A673 (cell line): ENCODE results near the gene IFITM1. TPM values are rescaled to one million over a fixed set of nuclear protein-coding genes. Genes with fewer than 3 reads are reported as not detected.

Experiments used
- BruUV-seq: library from RNA; stranded (reverse); fragments of 400-500 nt; replicated peaks from 2 replicates; lab custom pipeline; 2021; lab: Mats Ljungman, UMichigan
- CTCF ChIA-PET: fragments of 300-600 bp; sonication (Branson Sonifier 250); formaldehyde crosslinking; loops from one replicate; lab custom pipeline; 2022; ENCODE audit warnings: antibody characterized with exemption; lab: Charles Lee
- POLR2A ChIA-PET: fragments of 300-600 bp; sonication (Branson Sonifier 250); formaldehyde crosslinking; loops from one replicate; lab custom pipeline; 2022; ENCODE audit warnings: antibody characterized with exemption; ENCODE audit not compliant: low non-redundant PET; lab: Charles Lee
- DNase-seq: peaks from one replicate; pipeline ENCODE4 v3.0.0-alpha.2; 2015; ENCODE audit warnings: low spot score
- H3K27ac ChIP-seq: fragments of 200-600 bp; sonication (generic); 2 replicates; pipeline ENCODE4 v1.5.1; 2016; ENCODE audit warnings: mixed run types, low read depth, mild to moderate bottlenecking, mixed read lengths, antibody characterized with exemption, low read length; ENCODE audit not compliant: poor library complexity, severe bottlenecking
- H3K27me3 ChIP-seq: fragments of 200-600 bp; sonication (generic); replicated peaks from 2 replicates; pipeline ENCODE4 v1.6.1; 2017; ENCODE audit warnings: mixed run types, low read depth, mild to moderate bottlenecking, mixed read lengths, antibody characterized with exemption, low read length; ENCODE audit not compliant: insufficient read depth, poor library complexity
- H3K36me3 ChIP-seq: fragments of 200-600 bp; sonication (generic); 2 replicates; pipeline ENCODE4 v1.6.1; 2016; ENCODE audit warnings: mixed run types, mild to moderate bottlenecking, mixed read lengths, antibody characterized with exemption, low read length; ENCODE audit not compliant: insufficient read depth, poor library complexity, severe bottlenecking
- H3K4me1 ChIP-seq: fragments of 200-600 bp; sonication (generic); 2 replicates; pipeline ENCODE4 v1.6.1; 2017; ENCODE audit warnings: mixed run types, mild to moderate bottlenecking, mixed read lengths, antibody characterized with exemption, low read length; ENCODE audit not compliant: insufficient read depth, poor library complexity, severe bottlenecking
- H3K4me3 ChIP-seq: fragments of 200-600 bp; sonication (generic); 2 replicates; pipeline ENCODE4 v1.5.1; 2016; ENCODE audit warnings: low read depth, mixed run types, mild to moderate bottlenecking, mixed read lengths, low read length; ENCODE audit not compliant: poor library complexity, severe bottlenecking
- H3K9me3 ChIP-seq: fragments of 200-600 bp; sonication (generic); 2 replicates; pipeline ENCODE4 v1.6.1; 2016; ENCODE audit warnings: mixed run types, low read depth, mild to moderate bottlenecking, mixed read lengths, antibody characterized with exemption, low read length; ENCODE audit not compliant: poor library complexity, severe bottlenecking
- CTCF ChIP-seq: fragments of 300-800, 200-600 bp; sonication (generic); conservative IDR thresholded peaks from 2 replicates; pipeline ENCODE4 v1.5.1; 2017; ENCODE audit warnings: low read depth, mild to moderate bottlenecking, antibody characterized with exemption, low read length, moderate library complexity, mixed read lengths
- EZH2 ChIP-seq: fragments of 200-600 bp; sonication (generic); IDR thresholded peaks from 2 replicates; pipeline ENCODE4 v1.6.1; 2017; ENCODE audit warnings: borderline replicate concordance, low read depth, mild to moderate bottlenecking, mixed read lengths, antibody characterized with exemption, low read length; ENCODE audit not compliant: poor library complexity, severe bottlenecking
- intact Hi-C: fragments of 100-400 bp; cut with micrococcal nuclease; formaldehyde crosslinking; loops from one replicate; pipeline ENCODE4 v1.10.0; 2022; ENCODE audit not compliant: unreplicated experiment
- total RNA-seq: library from RNA; stranded (reverse); gene quantifications from 2 replicates; pipeline ENCODE4 v1.2.3, GENCODE V29; 2021

IFITM1 gene
- total RNA-seq, 1 experiment from 2014 or later, result 24.4 TPM

GRCh38 chr11:287821-288477 lies 25.9 kb upstream of the IFITM1 start:
- TF ChIP-seq EZH2 (no peak), CTCF (no peak)
- no peak overlapping the region for H3K27ac ChIP-seq
- CTCF ChIA-PET, result no interaction called here
- DNase-seq, result no peak
- POLR2A ChIA-PET, result no interaction called here
- no peaks in the 10 kb centered on the region for H3K9me3 ChIP-seq
- H3K36me3 ChIP-seq, result no peaks in the 10 kb centered on the region
- H3K4me1 ChIP-seq, result peaks cover 6% of the 10 kb centered on the region
- no TSS peak for BruUV-seq
- peak overlapping the region; percentile 58 for H3K4me3 ChIP-seq
- no peaks in the 10 kb centered on the region for H3K27me3 ChIP-seq
- intact Hi-C loops, result no loop called here

- H3K4me1 ChIP-seq, result peaks cover 6% of the 10 kb centered on the region
- H3K36me3 ChIP-seq, result no peaks in the 10 kb centered on the region
- H3K27ac ChIP-seq, result peak within 1 kb of the TSS; percentile 47
- intact Hi-C loops, result no loop called here
- H3K27me3 ChIP-seq, result no peaks in the 10 kb centered on the region
- POLR2A ChIA-PET, result no interaction called here
- CTCF ChIA-PET, result no interaction called here
- peak within 1 kb of the TSS; percentile 58 for H3K4me3 ChIP-seq
- BruUV-seq, result no TSS peak
- H3K9me3 ChIP-seq, result no peaks in the 10 kb centered on the region
- no peak for TF ChIP-seq CTCF
- TF ChIP-seq EZH2, result no peak
- peak; percentile 52 for DNase-seq
These were observed 25.1 kb upstream of the IFITM1 start, which contains the start of gene PGGHG for GRCh38 chr11:288478-289397. Gene PGGHG, plus strand, starts transcription at chr11:289126. Its CDS starts 691 bp downstream, at chr11:289817.

GRCh38 chr11:289398-289711 lies 24.5 kb upstream of the IFITM1 start:
- Histone ChIP-seq H3K9me3 (no peaks in the 10 kb centered on the region), H3K27ac (peak overlapping the region; percentile 42), H3K4me1 (peaks cover 6% of the 10 kb centered on the region), H3K27me3 (no peaks in the 10 kb centered on the region), H3K36me3 (no peaks in the 10 kb centered on the region), H3K4me3 (peak overlapping the region; percentile 58)
- no TSS peak for BruUV-seq
- TF ChIP-seq CTCF, result no peak
- TF ChIP-seq EZH2, result no peak
- DNase-seq, result no peak
- intact Hi-C loops, result no loop called here
- ChIA-PET CTCF (no interaction called here), POLR2A (no interaction called here)
